ENCODE data around the gene MAP6.
A peak's percentile ranks its signal among the peaks of the same experiment; 100 is the strongest.

MAP6 gene

GRCh38 chr11:75574698-75575602, 93.9 kb downstream of the MAP6 start:
- no peak overlapping the region for H3K4me3 ChIP-seq (ENCODE audit: low read depth, low read length)
- DNase-seq (ENCODE audit: low read depth): no peak
- TF ChIP-seq CTCF (IDR thresholded peaks at IDR 0.05; ENCODE audit: low read depth, low read length) (peak; percentile 1), MYC (IDR thresholded peaks at IDR 0.05; ENCODE audit: low read depth, low read length) (no peak)

- TF ChIP-seq POLR2A (IDR thresholded peaks at IDR 0.05; ENCODE audit: extremely low read depth, insufficient read length): no peak
- no peak for TF ChIP-seq MAX (IDR thresholded peaks at IDR 0.05; ENCODE audit: low read depth, low read length)
- no peak for TF ChIP-seq MYC (IDR thresholded peaks at IDR 0.05; ENCODE audit: low read depth, low read length)
- no peak for TF ChIP-seq CTCF (IDR thresholded peaks at IDR 0.05; ENCODE audit: low read depth, low read length)
- no peak overlapping the region for H3K4me3 ChIP-seq (ENCODE audit: low read depth, low read length)
- no peak for DNase-seq (ENCODE audit: low read depth)
These were observed 96.1 kb downstream of the MAP6 start for GRCh38 chr11:75572744-75573143.

GRCh38 chr11:75571625-75572024, 97.2 kb downstream of the MAP6 start:
- no peak overlapping the region for H3K4me3 ChIP-seq (ENCODE audit: low read depth, low read length)
- no peak for TF ChIP-seq MYC (IDR thresholded peaks at IDR 0.05; ENCODE audit: low read depth, low read length)
- no peak for TF ChIP-seq CTCF (IDR thresholded peaks at IDR 0.05; ENCODE audit: low read depth, low read length)
- no peak for TF ChIP-seq MAX (IDR thresholded peaks at IDR 0.05; ENCODE audit: low read depth, low read length)
- TF ChIP-seq POLR2A (IDR thresholded peaks at IDR 0.05; ENCODE audit: extremely low read depth, insufficient read length): no peak
- DNase-seq (ENCODE audit: low read depth): no peak

- TF ChIP-seq MYC (IDR thresholded peaks at IDR 0.05; ENCODE audit: low read depth, low read length) (no peak), POLR2A (IDR thresholded peaks at IDR 0.05; ENCODE audit: extremely low read depth, insufficient read length) (no peak), MAX (IDR thresholded peaks at IDR 0.05; ENCODE audit: low read depth, low read length) (no peak), CTCF (IDR thresholded peaks at IDR 0.05; ENCODE audit: low read depth, low read length) (no peak)
- H3K4me3 ChIP-seq (ENCODE audit: low read depth, low read length): no peak overlapping the region
- no peak for DNase-seq (ENCODE audit: low read depth)
These were observed 98.2 kb downstream of the MAP6 start for GRCh38 chr11:75570559-75571139.

GRCh38 chr11:75568616-75569219, 100.1 kb downstream of the MAP6 start:
- TF ChIP-seq MAX (IDR thresholded peaks at IDR 0.05; ENCODE audit: low read depth, low read length): no peak
- TF ChIP-seq MYC (IDR thresholded peaks at IDR 0.05; ENCODE audit: low read depth, low read length): no peak
- no peak for TF ChIP-seq CTCF (IDR thresholded peaks at IDR 0.05; ENCODE audit: low read depth, low read length)
- TF ChIP-seq POLR2A (IDR thresholded peaks at IDR 0.05; ENCODE audit: extremely low read depth, insufficient read length): no peak
- no peak overlapping the region for H3K4me3 ChIP-seq (ENCODE audit: low read depth, low read length)
- DNase-seq (ENCODE audit: low read depth): no peak

All from NB4 (cell line).